Measurements from ENCODE around the gene DPH2. TPM values are rescaled to one million over a fixed set of nuclear protein-coding genes. Genes with fewer than 3 reads are reported as not detected.
A peak's percentile ranks its signal among the peaks of the same experiment; 100 is the strongest.

The DPH2 gene
- total RNA-seq, 4 donors from 2014 or later = 23.5 to 41.9 (median 32.5) TPM

GRCh38 chr1:43980255-43981134 lies 10.7 kb downstream of the DPH2 start:
- H3K4me1 ChIP-seq = peaks cover 4 to 54% (median 37%) of the 10 kb centered on the region in 3 donors
- no peak for ATAC-seq
- no peak for TF ChIP-seq POLR2A (IDR thresholded peaks at IDR 0.05)
- TF ChIP-seq CTCF (IDR thresholded peaks at IDR 0.05) = no peak
- no peak for TF ChIP-seq POLR2AphosphoS5 (IDR thresholded peaks at IDR 0.05)
- no peak for TF ChIP-seq EP300 (IDR thresholded peaks at IDR 0.05)
- no peaks in the 10 kb centered on the region for H3K9me3 ChIP-seq
- peak overlapping the region in 3 of 4 donors; percentile 54 to 80 (median 67) for H3K27ac ChIP-seq
- no peaks in the 10 kb centered on the region for H3K27me3 ChIP-seq
- WGBS, 2 donors (ENCODE audit: low coverage in 1 of 2) = 53 to 72% methylated on average over 3 to 6 of the region's 13 CpGs
- H3K4me3 ChIP-seq = peak overlapping the region in 1 of 2 donors; percentile 88
- H3K36me3 ChIP-seq = peaks cover 0 to 57% of the 10 kb centered on the region in 2 donors

GRCh38 chr1:43981135-43981491 lies 11.3 kb downstream of the DPH2 start:
- TF ChIP-seq CTCF (IDR thresholded peaks at IDR 0.05) = no peak
- TF ChIP-seq EP300 (IDR thresholded peaks at IDR 0.05) = no peak
- no peak for TF ChIP-seq POLR2A (IDR thresholded peaks at IDR 0.05)
- no peak for TF ChIP-seq POLR2AphosphoS5 (IDR thresholded peaks at IDR 0.05)
- Histone ChIP-seq H3K36me3 (peaks cover 0 to 62% of the 10 kb centered on the region in 2 donors), H3K9me3 (no peaks in the 10 kb centered on the region), H3K27ac (no peak overlapping the region), H3K4me3 (no peak overlapping the region), H3K27me3 (no peaks in the 10 kb centered on the region), H3K4me1 (peaks cover 4 to 48% (median 30%) of the 10 kb centered on the region in 3 donors)
- 86 to 90% methylated on average over 2 to 4 of the region's 20 CpGs for WGBS, 2 donors (ENCODE audit: low coverage in 1 of 2)
- ATAC-seq = no peak

GRCh38 chr1:43981636-43982035 lies 11.8 kb downstream of the DPH2 start:
- Histone ChIP-seq H3K27ac (no peak overlapping the region), H3K27me3 (no peaks in the 10 kb centered on the region), H3K4me1 (peaks cover 4 to 43% (median 25%) of the 10 kb centered on the region in 3 donors), H3K9me3 (no peaks in the 10 kb centered on the region), H3K36me3 (peaks cover 0 to 61% of the 10 kb centered on the region in 2 donors), H3K4me3 (no peak overlapping the region)
- no peak for ATAC-seq
- no peak for TF ChIP-seq CTCF (IDR thresholded peaks at IDR 0.05)
- no peak for TF ChIP-seq EP300 (IDR thresholded peaks at IDR 0.05)
- no peak for TF ChIP-seq POLR2AphosphoS5 (IDR thresholded peaks at IDR 0.05)
- TF ChIP-seq POLR2A (IDR thresholded peaks at IDR 0.05) = no peak
- WGBS, 2 donors (ENCODE audit: low coverage in 1 of 2) = 92 to 97% methylated on average over 2 to 10 of the region's 20 CpGs

GRCh38 chr1:43982241-43982640 lies 12.4 kb downstream of the DPH2 start:
- TF ChIP-seq CTCF (IDR thresholded peaks at IDR 0.05) (no peak), POLR2AphosphoS5 (IDR thresholded peaks at IDR 0.05) (no peak), POLR2A (IDR thresholded peaks at IDR 0.05) (no peak), EP300 (IDR thresholded peaks at IDR 0.05) (no peak)
- WGBS, 2 donors (ENCODE audit: low coverage in 1 of 2) = 86% methylated on average over 1 of the region's 8 CpGs; no CpG with 5 or more reads in 1 of the 2 donors
- H3K27ac ChIP-seq = no peak overlapping the region
- no peaks in the 10 kb centered on the region for H3K9me3 ChIP-seq
- no peak overlapping the region for H3K4me3 ChIP-seq
- ATAC-seq = no peak
- H3K4me1 ChIP-seq = peaks cover 4 to 37% (median 19%) of the 10 kb centered on the region in 3 donors
- H3K36me3 ChIP-seq = peaks cover 0 to 55% of the 10 kb centered on the region in 2 donors
- H3K27me3 ChIP-seq = no peaks in the 10 kb centered on the region

- WGBS, 2 donors (ENCODE audit: low coverage in 1 of 2) = 82 to 88% methylated on average over 6 to 13 of the region's 15 CpGs
These were observed 13.0 kb downstream of the DPH2 start for GRCh38 chr1:43982808-43983207.

More at GRCh38 chr1:43982808-43983207, 13.0 kb downstream of the DPH2 start:
- TF ChIP-seq POLR2A (IDR thresholded peaks at IDR 0.05) (no peak), EP300 (IDR thresholded peaks at IDR 0.05) (no peak), CTCF (IDR thresholded peaks at IDR 0.05) (no peak), POLR2AphosphoS5 (IDR thresholded peaks at IDR 0.05) (no peak)
- H3K4me1 ChIP-seq = peaks cover 4 to 31% (median 19%) of the 10 kb centered on the region in 3 donors
- no peaks in the 10 kb centered on the region for H3K9me3 ChIP-seq
- ATAC-seq = no peak
- H3K4me3 ChIP-seq = no peak overlapping the region
- peaks cover 0 to 50% of the 10 kb centered on the region in 2 donors for H3K36me3 ChIP-seq
- no peak overlapping the region for H3K27ac ChIP-seq
- no peaks in the 10 kb centered on the region for H3K27me3 ChIP-seq

Measured in gastroesophageal sphincter (tissue), 4 donors.